VCaP (cell line): ENCODE measurements around the gene MAJIN.
A peak's percentile ranks its signal among the peaks of the same experiment; 100 is the strongest.

ENCODE experiments used
- H3K27ac ChIP-seq: fragments of 450-650 bp; 2 replicates; pipeline ENCODE4 v1.5.1; 2017
- CTCF ChIP-seq: fragments of 450-650 bp; conservative IDR thresholded peaks from 2 replicates; pipeline ENCODE4 v1.5.1; 2017; ENCODE audit warnings: mild to moderate bottlenecking, moderate library complexity

MAJIN gene

GRCh38 chr11:64960719-64961118, 11.2 kb downstream of the MAJIN start:
- TF ChIP-seq CTCF: no peak
- no peak overlapping the region for H3K27ac ChIP-seq

- TF ChIP-seq CTCF: no peak
- H3K27ac ChIP-seq: no peak overlapping the region
Measured at GRCh38 chr11:64959498-64959897, 12.4 kb downstream of the MAJIN start.

GRCh38 chr11:64954201-64954600, 17.7 kb downstream of the MAJIN start:
- no peak overlapping the region for H3K27ac ChIP-seq

GRCh38 chr11:64951529-64951928, 20.4 kb downstream of the MAJIN start:
- no peak for TF ChIP-seq CTCF
- no peak overlapping the region for H3K27ac ChIP-seq

More at GRCh38 chr11:64954201-64954600, 17.7 kb downstream of the MAJIN start:
- TF ChIP-seq CTCF: no peak

GRCh38 chr11:64947208-64947814, 24.6 kb downstream of the MAJIN start:
- no peak for TF ChIP-seq CTCF
- H3K27ac ChIP-seq: no peak overlapping the region

GRCh38 chr11:64936539-64936938, 35.4 kb downstream of the MAJIN start:
- H3K27ac ChIP-seq: no peak overlapping the region
- no peak for TF ChIP-seq CTCF

- TF ChIP-seq CTCF: 0 out of 2 replicates have a peak, but pooled peaks have one; percentile 8
- peak within 1 kb of the TSS; percentile 3; the same call in 1 of the 2 replicates for H3K27ac ChIP-seq
Measured at GRCh38 chr11:64935359-64936081, 36.4 kb downstream of the MAJIN start, which contains the start of gene GPHA2. Gene GPHA2 (minus strand): TSS chr11:64935893. CDS start chr11:64935460, 433 bp downstream.
